GM13976 (cell line): Measurements from ENCODE around the gene CDC42SE2.

ENCODE experiments used
- DNase-seq: peaks from one replicate; pipeline ENCODE4 v3.0.0; 2012; ENCODE audit warnings: low spot score
- CTCF ChIP-seq: IDR thresholded peaks from 2 replicates; pipeline ENCODE4 v1.5.1; 2012; ENCODE audit warnings: borderline replicate concordance, mild to moderate bottlenecking; ENCODE audit not compliant: insufficient read depth; ENCODE audit errors: extremely low read depth, missing control alignments, control extremely low read depth
- in situ Hi-C: fragments of 300-500 bp; cut with MboI; formaldehyde crosslinking; loops from one replicate; pipeline ENCODE4 v1.12.0; 2022; ENCODE audit warnings: low sequenced_read_pairs, mixed read lengths, inconsistent platforms; ENCODE audit not compliant: unreplicated experiment

CDC42SE2 gene

DNA sequence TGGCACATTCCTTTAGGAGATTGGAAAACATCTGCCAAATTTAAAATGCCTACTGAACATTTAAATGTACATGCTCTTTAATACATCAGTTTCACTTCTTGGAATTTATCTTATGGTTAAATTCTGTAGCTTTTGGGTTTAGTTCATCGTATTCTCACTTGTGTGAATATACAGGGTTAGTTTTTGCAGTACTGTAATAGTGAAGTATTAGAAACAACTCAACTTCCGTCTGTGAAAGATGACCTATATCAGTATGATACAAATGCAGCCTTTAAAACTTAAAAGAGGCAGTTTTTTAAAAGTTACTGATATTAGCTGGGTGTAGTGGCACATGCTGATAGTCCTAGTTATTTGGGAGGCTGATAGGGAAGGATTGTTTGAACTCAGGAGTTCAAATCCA lies 57.2 kb downstream of the CDC42SE2 start:
- in situ Hi-C loops: no loop called here
- no peak for DNase-seq
- TF ChIP-seq CTCF: no peak

GRCh38 chr5:131322926-131323325 lies 59.1 kb downstream of the CDC42SE2 start:
- DNase-seq: no peak
- no peak for TF ChIP-seq CTCF
- in situ Hi-C loops: no loop called here

DNA sequence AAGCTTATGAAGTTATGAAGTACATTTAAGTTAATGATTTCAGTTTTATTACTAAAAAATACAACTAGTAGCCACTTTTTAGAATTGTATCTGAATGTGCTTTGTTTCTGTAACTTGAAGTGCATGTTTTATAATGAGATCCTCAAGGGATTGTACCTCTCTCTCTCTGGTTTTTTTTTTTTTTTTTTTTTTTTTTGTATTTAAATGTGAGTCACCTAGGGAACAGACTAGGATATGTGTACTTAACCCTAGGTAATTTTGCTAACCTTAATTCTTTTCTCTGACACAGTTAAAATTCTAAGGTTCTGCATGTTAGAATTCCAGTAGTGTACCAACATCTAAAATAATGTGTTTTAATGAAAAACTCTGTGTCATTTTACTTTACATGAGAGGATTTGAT lies 59.5 kb downstream of the CDC42SE2 start:
- DNase-seq: no peak
- no peak for TF ChIP-seq CTCF
- in situ Hi-C loops: no loop called here

DNA sequence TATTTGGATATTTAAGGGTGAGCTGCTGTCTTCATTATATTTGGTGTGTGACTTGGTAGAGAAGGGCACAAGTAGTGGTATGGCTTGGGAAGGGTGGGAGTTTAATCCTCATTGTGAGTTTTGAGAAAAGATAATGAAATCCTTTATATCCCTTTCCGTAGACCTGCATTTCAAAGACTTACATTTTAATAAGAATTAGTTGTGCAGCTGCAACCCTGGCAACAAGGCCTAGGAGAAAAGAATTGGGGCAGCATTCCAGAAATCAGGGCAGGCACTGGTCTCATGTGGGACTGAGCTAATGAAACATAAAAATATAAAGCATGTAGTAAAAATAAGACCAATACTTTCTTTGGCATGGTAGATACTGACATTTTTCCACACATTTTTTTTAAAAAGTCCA lies 60.5 kb downstream of the CDC42SE2 start:
- no peak for TF ChIP-seq CTCF
- in situ Hi-C loops: no loop called here
- no peak for DNase-seq

GRCh38 chr5:131328536-131329285 lies 64.9 kb downstream of the CDC42SE2 start:
- no peak for TF ChIP-seq CTCF
- in situ Hi-C loops: no loop called here
- no peak for DNase-seq

- TF ChIP-seq CTCF: no peak
- DNase-seq: no peak
- in situ Hi-C loops: no loop called here
These were observed 65.4 kb downstream of the CDC42SE2 start for GRCh38 chr5:131329286-131329560.
